Thoracic aorta (tissue), 2 donors: ENCODE measurements around the gene CHD9. TPM values are rescaled to one million over a fixed set of nuclear protein-coding genes. Genes with fewer than 3 reads are reported as not detected.

Experiments used
- ATAC-seq: fragments of 150-250 bp; one replicate; pipeline ENCODE4 v1.8.0; 2017; ENCODE audit warnings: low read depth; ENCODE audit not compliant: insufficient number of reproducible peaks, low FRiP score
- DNase-seq: peaks from one replicate; pipeline ENCODE4 v3.0.0-alpha.2; 2020; ENCODE audit warnings: low spot score
- H3K27ac ChIP-seq, 2 donors: fragments of 200-600 bp; sonication (generic); 1 replicate in 1 of 2; 2 replicates in 1 of 2; pipeline ENCODE4 v1.5.1; 2016; ENCODE audit warnings: mild to moderate bottlenecking in 2 of 2, moderate library complexity in 2 of 2
- H3K27me3 ChIP-seq: fragments of 200-600 bp; sonication (generic); replicated peaks from 2 replicates; pipeline ENCODE4 v1.6.0; 2016; ENCODE audit warnings: mild to moderate bottlenecking; ENCODE audit not compliant: insufficient read depth
- H3K36me3 ChIP-seq: fragments of 200-600 bp; sonication (generic); one replicate; pipeline ENCODE4 v1.5.1; 2016
- H3K4me1 ChIP-seq, 2 donors: fragments of 200-600 bp; sonication (generic); 1 replicate in 1 of 2; 2 replicates in 1 of 2; pipeline versions ENCODE4 v1.5.1 to v1.6.0; 2016; ENCODE audit warnings: low read depth in 2 of 2, mild to moderate bottlenecking in 1 of 2; ENCODE audit not compliant: control insufficient read depth in 1 of 2
- H3K4me3 ChIP-seq: fragments of 200-600 bp; sonication (generic); 2 replicates; pipeline ENCODE4 v1.5.1; 2016; ENCODE audit warnings: mild to moderate bottlenecking
- H3K9me3 ChIP-seq: fragments of 200-600 bp; sonication (generic); 2 replicates; pipeline ENCODE4 v1.5.1; 2016
- CTCF ChIP-seq: fragments of 200-600 bp; sonication (generic); IDR thresholded peaks from one replicate; pipeline ENCODE4 v1.5.1; 2019; ENCODE audit warnings: antibody characterized with exemption
- total RNA-seq, 2 donors: library from RNA; depleted of rRNA; stranded (reverse); fragments of >200 nt; gene quantifications; one replicate each; pipeline versions ENCODE4 v1.1.0 to v1.2.3, GENCODE V29; 2016

Gene CHD9
- total RNA-seq, 2 donors from 2014 or later = 71.3 to 152 TPM

- no peaks in the 10 kb centered on the region for H3K27me3 ChIP-seq
- H3K4me3 ChIP-seq = no peak overlapping the region
Measured at GRCh38 chr16:53357208-53357586, 302.4 kb downstream of the CHD9 start.

GRCh38 chr16:53357955-53358354, 303.2 kb downstream of the CHD9 start:
- DNase-seq (no peak), ATAC-seq (no peak)
- Histone ChIP-seq H3K4me3 (no peak overlapping the region), H3K27me3 (no peaks in the 10 kb centered on the region), H3K27ac (no peak overlapping the region), H3K36me3 (no peaks in the 10 kb centered on the region), H3K9me3 (no peaks in the 10 kb centered on the region), H3K4me1 (no peaks in the 10 kb centered on the region)
- TF ChIP-seq CTCF = no peak

More at GRCh38 chr16:53357208-53357586, 302.4 kb downstream of the CHD9 start:
- ATAC-seq (no peak), DNase-seq (no peak)
- no peak overlapping the region for H3K27ac ChIP-seq
- no peaks in the 10 kb centered on the region for H3K9me3 ChIP-seq
- H3K36me3 ChIP-seq = no peaks in the 10 kb centered on the region
- TF ChIP-seq CTCF = no peak
- no peaks in the 10 kb centered on the region for H3K4me1 ChIP-seq

- Histone ChIP-seq H3K27me3 (no peaks in the 10 kb centered on the region), H3K36me3 (no peaks in the 10 kb centered on the region), H3K4me3 (no peak overlapping the region), H3K4me1 (no peaks in the 10 kb centered on the region), H3K9me3 (no peaks in the 10 kb centered on the region), H3K27ac (no peak overlapping the region)
- ATAC-seq = no peak
- no peak for DNase-seq
- TF ChIP-seq CTCF = no peak
Measured at GRCh38 chr16:53358884-53359283, 304.1 kb downstream of the CHD9 start.

- no peak for TF ChIP-seq CTCF
- H3K27me3 ChIP-seq = no peaks in the 10 kb centered on the region
- no peaks in the 10 kb centered on the region for H3K36me3 ChIP-seq
- H3K4me1 ChIP-seq = no peaks in the 10 kb centered on the region
- ATAC-seq (no peak), DNase-seq (no peak)
- H3K4me3 ChIP-seq = no peak overlapping the region
- H3K9me3 ChIP-seq = no peaks in the 10 kb centered on the region
- H3K27ac ChIP-seq = no peak overlapping the region
Measured at GRCh38 chr16:53369921-53370320, 315.1 kb downstream of the CHD9 start.

- no peak overlapping the region for H3K4me3 ChIP-seq
- no peaks in the 10 kb centered on the region for H3K27me3 ChIP-seq
- ATAC-seq (no peak), DNase-seq (no peak)
- H3K27ac ChIP-seq = no peak overlapping the region
- H3K4me1 ChIP-seq = no peaks in the 10 kb centered on the region
- no peaks in the 10 kb centered on the region for H3K9me3 ChIP-seq
- no peaks in the 10 kb centered on the region for H3K36me3 ChIP-seq
- TF ChIP-seq CTCF = no peak
Measured at GRCh38 chr16:53370827-53371226, 316.0 kb downstream of the CHD9 start.
